G401.6 (cell line): Measurements from ENCODE around the gene CDK11A.
"Not testable (repeated sequence)": the region's sequence is repeated elsewhere in the genome, so short reads cannot be mapped to it uniquely, and the experiment has no call there.

ENCODE experiments used
- FAIRE-seq: peaks from 2 replicates; lab custom pipeline; 2012; peaks lifted over from hg19 to GRCh38; lab: Jason Lieb, UNC

The CDK11A gene

DNA sequence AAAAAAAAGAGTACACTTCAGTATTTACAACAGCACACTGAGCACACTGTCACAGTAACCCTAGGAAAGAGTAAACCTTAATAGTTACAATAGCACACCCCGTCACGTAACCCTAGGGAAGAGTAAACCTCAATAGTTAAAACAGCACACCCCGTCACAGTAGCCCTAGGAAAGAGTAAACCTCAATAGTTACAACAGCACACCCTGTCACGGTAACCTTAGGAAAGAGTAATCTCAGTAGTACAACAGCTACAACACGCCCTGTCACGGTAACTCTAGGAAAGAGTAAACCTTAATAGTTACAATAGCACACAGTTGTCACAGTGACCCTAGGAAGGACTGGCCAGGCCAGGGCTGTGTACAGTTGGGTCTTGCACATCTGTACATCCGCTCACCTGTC lies 3.0 kb downstream of the CDK11A start:
- FAIRE-seq: no peak

GRCh38 chr1:1715109-1715883 lies 8.9 kb downstream of the CDK11A start:
- not testable (repeated sequence) for FAIRE-seq

DNA sequence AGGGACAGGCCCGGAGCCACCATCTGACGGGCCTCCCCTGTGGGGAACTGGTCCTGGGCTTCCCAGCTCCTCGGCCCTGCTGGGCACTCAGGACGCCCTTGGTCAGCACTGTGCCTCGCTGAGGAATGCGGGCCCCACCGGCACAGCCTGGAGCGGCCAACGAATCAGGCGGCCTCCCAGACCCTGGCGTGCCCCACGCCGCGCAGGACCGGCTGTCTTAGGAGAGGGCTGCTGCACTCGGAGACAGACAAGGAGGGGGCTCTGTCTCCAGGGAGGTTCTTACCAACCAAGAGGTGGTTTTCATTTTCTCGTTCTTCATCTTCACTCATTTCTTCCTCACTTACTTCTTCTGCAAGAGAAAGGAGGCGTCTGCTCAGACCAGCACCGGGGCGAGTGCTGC lies 16.3 kb downstream of the CDK11A start:
- not testable (repeated sequence) for FAIRE-seq

DNA sequence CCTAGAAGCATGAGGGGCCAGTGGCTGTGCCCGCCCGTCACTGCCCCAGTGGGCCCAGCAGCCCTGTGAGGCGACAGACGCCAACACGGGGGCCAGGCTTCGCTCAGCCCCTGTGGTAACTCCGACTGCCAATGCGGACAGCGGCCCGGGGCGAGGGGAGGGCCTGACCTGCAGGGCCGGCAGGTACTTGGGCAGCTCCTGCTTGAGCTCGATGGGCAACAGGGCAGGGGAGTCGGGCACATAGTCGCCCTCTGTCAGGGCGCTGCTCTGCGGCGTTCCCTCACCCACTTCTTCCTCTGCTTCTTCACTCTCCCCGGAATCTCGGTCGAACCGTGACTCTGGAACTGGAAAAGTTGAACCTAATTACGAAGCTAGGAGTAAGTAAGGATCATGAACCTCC lies 16.9 kb downstream of the CDK11A start:
- not testable (repeated sequence) for FAIRE-seq

- FAIRE-seq: not testable (repeated sequence)
These were observed 18.5 kb downstream of the CDK11A start for GRCh38 chr1:1705623-1706022.

- not testable (repeated sequence) for FAIRE-seq
These were observed 19.7 kb downstream of the CDK11A start for GRCh38 chr1:1704284-1704957.

DNA sequence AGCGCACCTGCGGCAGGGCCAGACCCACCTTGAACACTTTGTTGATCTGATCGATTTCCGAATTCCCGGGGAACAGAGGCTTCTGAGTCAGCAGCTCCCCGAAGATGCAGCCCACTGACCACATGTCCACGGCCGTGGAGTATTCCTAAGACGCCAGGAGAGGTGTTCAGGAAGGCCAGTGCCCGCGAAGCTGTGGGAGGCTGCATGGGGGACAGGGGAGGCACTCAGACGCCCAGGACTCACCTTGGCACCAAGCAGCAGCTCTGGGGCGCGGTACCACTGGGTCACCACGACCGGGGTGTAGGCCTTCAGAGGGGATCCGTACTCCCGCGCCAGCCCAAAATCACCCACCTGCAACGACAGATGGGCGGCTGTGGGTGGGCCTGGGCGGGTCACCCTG lies 20.4 kb downstream of the CDK11A start:
- no peak for FAIRE-seq

- FAIRE-seq: not testable (repeated sequence)
These were observed 21.7 kb downstream of the CDK11A start for GRCh38 chr1:1702506-1702905.

DNA sequence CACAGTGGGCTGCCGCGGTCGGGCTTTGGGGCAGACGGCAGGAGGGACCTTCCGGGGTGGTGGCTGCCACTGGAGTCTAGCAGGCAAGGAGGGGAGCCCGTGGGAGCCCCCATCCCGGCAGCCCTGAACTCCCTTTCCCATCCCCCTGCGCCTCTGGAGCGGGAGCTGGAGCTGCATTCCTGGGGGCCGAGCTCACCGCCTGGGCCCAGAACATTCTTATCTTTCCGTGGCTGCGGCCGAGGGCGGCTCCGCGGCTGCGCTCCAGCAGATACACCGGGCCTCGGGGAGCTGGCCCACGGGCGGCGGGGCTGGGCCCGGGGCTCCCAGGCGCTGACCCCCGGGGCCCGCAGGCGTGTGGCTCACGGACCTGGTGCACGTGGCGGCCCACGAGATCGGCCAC lies 23.6 kb downstream of the CDK11A start:
- not testable (repeated sequence) for FAIRE-seq

DNA sequence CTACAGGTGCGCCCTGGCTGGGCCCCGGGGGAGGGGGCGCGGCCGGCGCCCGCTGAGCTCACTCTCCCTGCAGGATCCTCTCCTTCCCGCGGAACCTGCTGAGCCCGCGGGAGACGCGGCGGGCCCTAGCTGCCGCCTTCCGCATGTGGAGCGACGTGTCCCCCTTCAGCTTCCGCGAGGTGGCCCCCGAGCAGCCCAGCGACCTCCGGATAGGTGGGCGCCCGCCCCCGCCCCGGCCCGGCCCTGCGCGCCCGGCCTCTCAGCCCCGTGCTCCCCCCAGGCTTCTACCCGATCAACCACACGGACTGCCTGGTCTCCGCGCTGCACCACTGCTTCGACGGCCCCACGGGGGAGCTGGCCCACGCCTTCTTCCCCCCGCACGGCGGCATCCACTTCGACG lies 24.1 kb downstream of the CDK11A start:
- not testable (repeated sequence) for FAIRE-seq

GRCh38 chr1:1699061-1699460 lies 25.1 kb downstream of the CDK11A start:
- FAIRE-seq: not testable (repeated sequence)

- not testable (repeated sequence) for FAIRE-seq
These were observed 26.6 kb downstream of the CDK11A start for GRCh38 chr1:1697358-1698183.

- not testable (repeated sequence) for FAIRE-seq
These were observed 27.5 kb downstream of the CDK11A start for GRCh38 chr1:1696431-1697357.

DNA sequence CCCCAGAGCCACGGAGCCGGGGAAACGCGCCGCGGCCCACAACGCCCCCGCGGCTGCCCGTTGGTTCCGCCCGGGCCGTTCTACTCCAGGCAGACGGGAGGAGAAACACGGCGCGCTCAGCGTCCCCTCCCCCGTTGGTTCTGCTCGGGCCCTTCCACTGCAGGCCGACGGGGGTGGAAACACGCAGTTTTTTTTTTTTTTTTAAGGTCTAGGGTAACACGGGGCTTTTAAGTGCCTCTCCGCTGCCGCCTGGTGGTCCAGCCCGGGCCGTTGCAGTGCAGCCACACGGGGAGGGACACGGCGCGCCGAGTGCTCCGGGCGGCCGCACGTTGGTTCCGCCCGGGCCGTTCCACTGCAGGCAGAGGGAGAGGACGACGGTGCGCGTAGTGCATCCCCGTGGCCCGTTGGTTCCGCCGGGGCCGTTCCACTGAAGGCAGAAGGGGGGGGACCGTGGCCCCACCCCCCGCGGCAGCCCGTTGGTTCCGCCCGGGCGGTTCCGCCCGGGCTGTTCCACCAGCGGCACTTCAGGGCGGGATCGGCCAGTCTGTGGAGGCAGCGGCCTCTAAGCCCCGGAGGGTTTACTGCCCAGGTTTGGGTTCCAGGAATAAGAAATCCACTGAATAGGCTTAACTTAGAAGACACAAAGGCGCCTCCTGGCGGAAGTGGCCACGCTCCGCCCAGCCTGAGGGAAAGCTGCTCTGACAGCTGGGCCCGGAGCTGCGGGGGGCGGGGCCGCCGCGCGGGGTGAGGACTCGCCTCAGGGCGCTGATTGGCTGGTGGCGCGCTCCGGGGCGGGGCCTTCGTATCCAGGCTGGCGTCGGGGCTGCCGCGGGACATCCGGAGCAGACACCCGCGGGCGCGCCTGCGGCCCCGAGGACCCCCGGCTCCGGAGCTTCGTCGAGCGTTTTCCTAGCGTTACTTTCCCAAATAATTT lies 31.2 kb downstream of the CDK11A start, which contains the start of gene SLC35E2B:
Gene SLC35E2B, minus strand, starts transcription at position 82 of the 934 bp plus-strand sequence. CDS start 16,096 bp downstream, outside the sequence.
- peak; percentile 97 for FAIRE-seq

GRCh38 chr1:1692324-1692713 lies 31.8 kb downstream of the CDK11A start:
- FAIRE-seq: not testable (repeated sequence)

DNA sequence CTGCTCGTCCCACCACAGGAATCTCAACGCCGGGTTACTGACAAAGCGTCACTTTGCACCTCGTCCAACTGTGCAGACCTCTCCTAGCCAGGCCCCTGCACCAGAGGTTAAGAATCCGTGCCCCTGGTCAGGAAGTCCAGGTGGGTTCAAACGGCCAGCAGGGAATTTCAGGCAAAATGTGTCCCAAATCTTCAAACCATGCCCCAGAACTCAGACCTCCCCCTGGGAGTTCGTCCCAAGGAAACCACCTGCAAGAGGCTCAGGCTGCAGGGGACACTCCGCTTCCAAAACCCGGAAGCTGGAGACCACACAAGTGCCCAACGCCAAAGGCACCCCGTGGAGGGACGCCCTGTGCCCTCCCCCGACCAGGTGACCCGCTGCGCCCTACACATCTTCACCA lies 32.7 kb downstream of the CDK11A start:
- not testable (repeated sequence) for FAIRE-seq

DNA sequence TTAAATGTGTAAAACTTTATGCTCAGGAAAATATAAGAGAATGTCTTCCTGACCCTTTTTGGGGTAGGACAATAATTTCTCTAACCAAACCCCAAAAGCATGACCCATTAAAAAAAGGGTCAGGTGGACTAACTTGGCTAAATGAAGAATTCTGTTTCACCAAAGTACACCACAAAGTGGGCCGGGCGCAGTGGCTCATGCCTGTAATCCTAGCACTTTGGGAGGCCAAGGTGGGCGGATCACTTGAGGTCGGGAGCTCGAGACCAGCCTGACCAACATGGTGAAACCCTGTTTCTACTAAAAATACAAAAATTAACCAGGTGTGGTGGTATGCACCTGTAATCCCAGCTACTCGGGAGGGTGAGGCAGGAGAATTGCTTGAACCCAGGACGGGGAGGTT lies 34.6 kb downstream of the CDK11A start:
- not testable (repeated sequence) for FAIRE-seq

DNA sequence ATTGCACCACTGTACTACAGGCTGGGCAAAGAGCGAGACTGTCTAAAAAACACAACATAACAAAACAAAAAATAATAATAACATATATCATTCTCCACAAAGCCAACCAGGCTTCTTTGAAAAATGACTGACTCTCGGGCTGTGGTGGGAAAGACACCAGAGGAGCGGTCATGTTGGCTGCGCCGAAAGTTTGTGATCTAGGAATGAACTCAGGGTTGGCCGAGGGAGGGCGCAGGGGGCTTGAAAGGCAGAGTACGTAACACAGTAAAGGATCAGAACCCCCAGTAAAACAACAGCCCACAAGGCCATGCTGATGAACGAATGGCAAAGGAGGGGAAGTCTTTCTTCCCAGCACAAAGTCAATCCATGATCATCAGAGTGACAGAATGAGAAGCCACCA lies 36.3 kb downstream of the CDK11A start:
- no peak for FAIRE-seq

- no peak for FAIRE-seq
These were observed 40.0 kb downstream of the CDK11A start for GRCh38 chr1:1684031-1684681.
